Uterus (tissue), 4 donors: ENCODE measurements around the gene WDR20. TPM values are rescaled to one million over a fixed set of nuclear protein-coding genes. Genes with fewer than 3 reads are reported as not detected.
"Not testable (repeated sequence)": the region's sequence is repeated elsewhere in the genome, so short reads cannot be mapped to it uniquely, and the experiment has no call there.

ENCODE experiments used
- DNase-seq, 2 donors: peaks; one replicate each; pipeline ENCODE4 v3.0.0-alpha.2; 2019 to 2020
- H3K27ac ChIP-seq, 2 donors: fragments of 200-600 bp; sonication (generic); 1 replicate in 1 of 2; 2 replicates in 1 of 2; pipeline ENCODE4 v1.5.1; 2016 to 2018
- H3K27me3 ChIP-seq, 2 donors: fragments of 200-600 bp; sonication (generic); one replicate each; pipeline ENCODE4 v1.5.1; 2018 to 2019; ENCODE audit warnings: control low read depth in 1 of 2
- H3K36me3 ChIP-seq, 2 donors: fragments of 200-600 bp; sonication (generic); one replicate each; pipeline ENCODE4 v1.5.1; 2019; ENCODE audit warnings: control low read depth in 1 of 2
- H3K4me1 ChIP-seq, 2 donors: fragments of 200-600 bp; sonication (generic); one replicate each; pipeline ENCODE4 v1.5.1; 2018 to 2019; ENCODE audit warnings: control low read depth in 1 of 2
- H3K4me3 ChIP-seq, 2 donors: fragments of 200-600 bp; sonication (generic); 1 replicate in 1 of 2; 2 replicates in 1 of 2; pipeline ENCODE4 v1.5.1; 2018 to 2019; ENCODE audit warnings: mild to moderate bottlenecking in 1 of 2
- H3K9me3 ChIP-seq, 2 donors: fragments of 200-600 bp; sonication (generic); one replicate each; pipeline ENCODE4 v1.5.1; 2019; ENCODE audit warnings: control low read depth in 1 of 2
- CTCF ChIP-seq, 4 experiments: fragments of 200-600 bp in 2 of 4; fragments of 450-650 bp in 2 of 4; sonication (generic) in 2 of 4; IDR thresholded peaks; one replicate each; pipeline ENCODE4 v1.5.1; 2016 to 2019; ENCODE audit warnings: antibody characterized with exemption in 4 of 4, mild to moderate bottlenecking in 2 of 4, moderate library complexity in 1 of 4
- POLR2A ChIP-seq, 2 donors: fragments of 450-650 bp; IDR thresholded peaks; one replicate each; pipeline ENCODE4 v1.6.1; 2016; ENCODE audit warnings: antibody characterized with exemption in 2 of 2, mild to moderate bottlenecking in 1 of 2, moderate library complexity in 1 of 2
- intact Hi-C: fragments of 100-400 bp; cut with DNase I; formaldehyde crosslinking; loops from one replicate; pipeline ENCODE4 v1.15.1; 2023; ENCODE audit warnings: low total_unique reads
- total RNA-seq, 4 donors: library from RNA; depleted of rRNA in 3 of 4; stranded (reverse); fragments of >200 nt in 3 of 4; gene quantifications; one replicate each; pipeline versions ENCODE4 v1.1.0 to v1.2.4, GENCODE V29; 2014 to 2023
- donor health status: DM: yes; HTN: yes; CAD: no.

Gene WDR20
- total RNA-seq, 4 donors from 2014 or later, result 45.9 to 81.8 (median 53.7) TPM

GRCh38 chr14:102124419-102124818 is 15.3 kb upstream of the WDR20 start:
- DNase-seq, result no peak
- Histone ChIP-seq H3K9me3 (no peaks in the 10 kb centered on the region), H3K4me1 (no peaks in the 10 kb centered on the region), H3K27me3 (no peaks in the 10 kb centered on the region), H3K27ac (no peak overlapping the region), H3K4me3 (no peak overlapping the region), H3K36me3 (no peaks in the 10 kb centered on the region)
- TF ChIP-seq CTCF (IDR thresholded peaks at IDR 0.05) (no peak), POLR2A (IDR thresholded peaks at IDR 0.05) (no peak)
- intact Hi-C loops, result no loop called here

GRCh38 chr14:102125546-102125945 is 14.2 kb upstream of the WDR20 start:
- no peaks in the 10 kb centered on the region for H3K27me3 ChIP-seq
- H3K36me3 ChIP-seq, result no peaks in the 10 kb centered on the region
- no peaks in the 10 kb centered on the region for H3K4me1 ChIP-seq
- no peak overlapping the region for H3K27ac ChIP-seq
- no peak overlapping the region for H3K4me3 ChIP-seq
- DNase-seq, result no peak
- no peak for TF ChIP-seq CTCF (IDR thresholded peaks at IDR 0.05)
- TF ChIP-seq POLR2A (IDR thresholded peaks at IDR 0.05), result no peak
- intact Hi-C loops, result no loop called here
- no peaks in the 10 kb centered on the region for H3K9me3 ChIP-seq

GRCh38 chr14:102126807-102127455 is 12.8 kb upstream of the WDR20 start:
- intact Hi-C loops, result no loop called here
- Histone ChIP-seq H3K27me3 (no peaks in the 10 kb centered on the region), H3K27ac (no peak overlapping the region), H3K9me3 (no peaks in the 10 kb centered on the region), H3K4me1 (no peaks in the 10 kb centered on the region), H3K4me3 (no peak overlapping the region), H3K36me3 (no peaks in the 10 kb centered on the region)
- TF ChIP-seq CTCF (IDR thresholded peaks at IDR 0.05) (no peak), POLR2A (IDR thresholded peaks at IDR 0.05) (no peak)
- no peak for DNase-seq

GRCh38 chr14:102131741-102132140 is 8.0 kb upstream of the WDR20 start:
- H3K27me3 ChIP-seq, result no peaks in the 10 kb centered on the region
- H3K4me1 ChIP-seq, result no peaks in the 10 kb centered on the region
- DNase-seq, result no peak
- no peaks in the 10 kb centered on the region for H3K36me3 ChIP-seq
- intact Hi-C loops, result no loop called here
- H3K9me3 ChIP-seq, result no peaks in the 10 kb centered on the region
- TF ChIP-seq CTCF (IDR thresholded peaks at IDR 0.05), result no peak
- no peak for TF ChIP-seq POLR2A (IDR thresholded peaks at IDR 0.05)
- H3K4me3 ChIP-seq, result no peak overlapping the region
- no peak overlapping the region for H3K27ac ChIP-seq

GRCh38 chr14:102134021-102134420 is 5.7 kb upstream of the WDR20 start:
- H3K27ac ChIP-seq, intact Hi-C loops, H3K9me3 ChIP-seq, H3K4me3 ChIP-seq, H3K27me3 ChIP-seq, H3K4me1 ChIP-seq, DNase-seq, H3K36me3 ChIP-seq: not testable (repeated sequence)

- H3K36me3 ChIP-seq, H3K4me1 ChIP-seq, H3K27ac ChIP-seq, H3K27me3 ChIP-seq, H3K4me3 ChIP-seq, H3K9me3 ChIP-seq, intact Hi-C loops, DNase-seq: not testable (repeated sequence)
Measured at GRCh38 chr14:102134719-102135118, 5.0 kb upstream of the WDR20 start.

GRCh38 chr14:102135456-102135855 is 4.2 kb upstream of the WDR20 start:
- H3K9me3 ChIP-seq, DNase-seq, H3K36me3 ChIP-seq, H3K4me1 ChIP-seq, H3K27me3 ChIP-seq, intact Hi-C loops, H3K4me3 ChIP-seq, H3K27ac ChIP-seq: not testable (repeated sequence)
